ENCODE measurements around the gene PGM1. TPM values are rescaled to one million over a fixed set of nuclear protein-coding genes. Genes with fewer than 3 reads are reported as not detected.

Gene PGM1
- total and polyA plus RNA-seq, 10 of the 15 experiments (the other 5 are each of a cell fraction or from before 2014, with no cell fraction given) = 22.5 to 72.6 (median 50.8) TPM

DNA sequence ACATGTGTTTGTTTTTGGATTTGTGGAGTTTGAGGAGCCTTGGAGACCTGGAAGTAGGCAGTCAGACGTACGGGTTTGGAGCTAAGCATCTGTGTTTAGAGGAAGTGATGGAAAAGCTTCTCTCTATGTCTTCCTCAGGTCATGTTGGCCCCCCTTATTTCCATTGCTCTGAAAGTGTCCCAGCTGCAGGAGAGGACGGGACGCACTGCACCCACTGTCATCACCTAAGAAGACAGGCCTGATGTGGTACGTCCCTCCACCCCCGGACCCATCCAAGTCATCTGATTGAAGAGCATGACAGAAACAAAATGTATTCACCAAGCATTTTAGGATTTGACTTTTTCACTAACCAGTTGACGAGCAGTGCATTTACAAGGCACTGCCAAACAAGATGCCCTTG lies 66.2 kb downstream of the PGM1 start (continued):
- no peak for TF ChIP-seq ATF7 (IDR thresholded peaks at IDR 0.05; ENCODE audit: low read depth)
- no peak for TF ChIP-seq BCL11A (IDR thresholded peaks at IDR 0.05; ENCODE audit: low read depth, low read length)
- TF ChIP-seq, protein P1, sequence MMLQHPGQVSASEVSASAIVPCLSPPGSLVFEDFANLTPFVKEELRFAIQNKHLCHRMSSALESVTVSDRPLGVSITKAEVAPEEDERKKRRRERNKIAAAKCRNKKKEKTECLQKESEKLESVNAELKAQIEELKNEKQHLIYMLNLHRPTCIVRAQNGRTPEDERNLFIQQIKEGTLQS (IDR thresholded peaks at IDR 0.05; ENCODE audit: borderline replicate concordance, extremely low read depth, low read depth, low read length) = no peak
- TF ChIP-seq, protein P2, sequence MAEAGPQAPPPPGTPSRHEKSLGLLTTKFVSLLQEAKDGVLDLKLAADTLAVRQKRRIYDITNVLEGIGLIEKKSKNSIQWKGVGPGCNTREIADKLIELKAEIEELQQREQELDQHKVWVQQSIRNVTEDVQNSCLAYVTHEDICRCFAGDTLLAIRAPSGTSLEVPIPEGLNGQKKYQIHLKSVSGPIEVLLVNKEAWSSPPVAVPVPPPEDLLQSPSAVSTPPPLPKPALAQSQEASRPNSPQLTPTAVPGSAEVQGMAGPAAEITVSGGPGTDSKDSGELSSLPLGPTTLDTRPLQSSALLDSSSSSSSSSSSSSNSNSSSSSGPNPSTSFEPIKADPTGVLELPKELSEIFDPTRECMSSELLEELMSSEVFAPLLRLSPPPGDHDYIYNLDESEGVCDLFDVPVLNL (IDR thresholded peaks at IDR 0.05; ENCODE audit: low read depth, low read length) = no peak
- TF ChIP-seq KLF5 (IDR thresholded peaks at IDR 0.05; ENCODE audit: partially characterized antibody) = no peak
- TF ChIP-seq TCF3 (IDR thresholded peaks at IDR 0.05; ENCODE audit: borderline replicate concordance, insufficient read depth, low read depth, low read length) = no peak
- TF ChIP-seq CREB1 (IDR thresholded peaks at IDR 0.05; ENCODE audit: low read depth) = no peak
- TF ChIP-seq HDAC6 (IDR thresholded peaks at IDR 0.05; ENCODE audit: unreplicated experiment) = no peak

DNA sequence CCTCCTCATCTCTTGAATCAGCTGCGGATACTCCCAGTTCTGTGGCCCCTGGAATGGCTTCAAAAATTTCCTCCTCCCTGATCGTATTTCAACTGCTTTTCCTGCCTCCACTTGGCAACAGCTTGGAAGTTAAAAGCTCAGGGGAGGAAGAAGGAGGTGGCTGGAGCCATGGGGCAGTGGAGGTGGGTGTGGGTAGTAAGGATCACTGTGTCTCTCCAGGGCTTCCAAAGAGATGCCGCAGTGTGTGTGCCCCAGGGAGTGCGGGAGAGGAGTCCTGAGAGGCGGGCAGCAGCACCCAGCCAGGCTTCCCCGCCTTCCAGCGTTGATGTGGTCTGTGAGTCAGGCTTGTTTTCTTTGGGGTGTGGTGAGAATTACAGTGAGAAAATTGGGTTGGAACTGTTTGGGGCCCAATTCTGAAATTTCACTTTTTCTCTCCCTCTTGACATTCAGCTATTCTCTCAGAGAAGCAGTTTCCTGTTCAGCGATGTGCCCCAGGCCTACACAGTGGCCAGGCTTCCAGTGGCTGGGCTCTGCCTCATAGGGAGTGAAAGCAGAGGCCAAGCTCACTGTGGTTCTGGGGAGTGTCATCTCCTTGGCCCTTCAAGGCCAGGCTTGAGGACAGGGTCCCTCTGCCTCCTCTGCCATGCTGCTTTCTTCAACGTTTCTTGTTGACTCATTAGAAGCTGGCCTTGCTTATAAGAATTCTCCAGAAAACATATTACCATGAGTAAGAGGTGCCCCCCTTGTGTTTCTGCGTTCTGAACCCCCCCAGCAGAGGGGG lies 69.0 kb downstream of the PGM1 start:
- in situ Hi-C loops (cut with MboI) (no loop called here), intact Hi-C loops (cut with micrococcal nuclease; ENCODE audit: unreplicated experiment) (no loop called here)
- Histone ChIP-seq H3K79me2 (ENCODE audit: control insufficient read depth, insufficient read depth, low read length) (no peaks in the 10 kb centered on the region), H3K36me3 (ENCODE audit: control insufficient read depth in 2 of 2, insufficient read depth in 2 of 2, low read length in 1 of 2) (peaks cover 2 to 5% of the 10 kb centered on the region in 2 experiments; a peak in 3 of 4 replicates), H3K4me3 (no peak overlapping the region), H3K27me3 (replicated peaks in 1 of 2; ENCODE audit: control insufficient read depth in 2 of 2, insufficient read depth in 2 of 2, low read length in 1 of 2) (no peaks in the 10 kb centered on the region), H2AFZ (ENCODE audit: control insufficient read depth, low read depth, low read length) (no peak overlapping the region), H3K4me1 (ENCODE audit: control insufficient read depth, insufficient read depth, low read length) (no peaks in the 10 kb centered on the region), H4K20me1 (ENCODE audit: control insufficient read depth, insufficient read depth) (no peaks in the 10 kb centered on the region), H3K9ac (ENCODE audit: control insufficient read depth, insufficient read depth, low read length) (no peak overlapping the region), H3K9me3 (replicated peaks; ENCODE audit: control insufficient read depth, insufficient read depth, low read length) (no peaks in the 10 kb centered on the region), H3K4me2 (ENCODE audit: control insufficient read depth, insufficient read depth) (no peak overlapping the region), H3K27ac (ENCODE audit: control insufficient read depth, insufficient read depth) (no peak overlapping the region)
- ATAC-seq (no peak), DNase-seq (ENCODE audit: low read depth, low spot score) (no peak), FAIRE-seq (no peak)
- CTCF ChIA-PET = interaction anchor here (0.8 kb wide), 1 partner anchor 88 kb away, joined by 3 read pairs; no protein-coding TSS in a partner anchor
- POLR2A ChIA-PET = no interaction called here
- RAD21 ChIA-PET (ENCODE audit: unreplicated experiment) = no interaction called here
- SMC1A ChIA-PET (ENCODE audit: uncharacterized antibody, unreplicated experiment) = interaction anchor here (1.4 kb wide), 1 partner anchor 486 kb away, joined by 3 read pairs; no protein-coding TSS in a partner anchor
- TF ChIP-seq RBBP5 (conservative IDR thresholded peaks at IDR 0.05) = no peak
- TF ChIP-seq SP1 (IDR thresholded peaks at IDR 0.05; ENCODE audit: low read depth, low read length) = no peak
- TF ChIP-seq BCL11A (IDR thresholded peaks at IDR 0.05; ENCODE audit: low read depth, low read length) = no peak
- TF ChIP-seq, protein P3, sequence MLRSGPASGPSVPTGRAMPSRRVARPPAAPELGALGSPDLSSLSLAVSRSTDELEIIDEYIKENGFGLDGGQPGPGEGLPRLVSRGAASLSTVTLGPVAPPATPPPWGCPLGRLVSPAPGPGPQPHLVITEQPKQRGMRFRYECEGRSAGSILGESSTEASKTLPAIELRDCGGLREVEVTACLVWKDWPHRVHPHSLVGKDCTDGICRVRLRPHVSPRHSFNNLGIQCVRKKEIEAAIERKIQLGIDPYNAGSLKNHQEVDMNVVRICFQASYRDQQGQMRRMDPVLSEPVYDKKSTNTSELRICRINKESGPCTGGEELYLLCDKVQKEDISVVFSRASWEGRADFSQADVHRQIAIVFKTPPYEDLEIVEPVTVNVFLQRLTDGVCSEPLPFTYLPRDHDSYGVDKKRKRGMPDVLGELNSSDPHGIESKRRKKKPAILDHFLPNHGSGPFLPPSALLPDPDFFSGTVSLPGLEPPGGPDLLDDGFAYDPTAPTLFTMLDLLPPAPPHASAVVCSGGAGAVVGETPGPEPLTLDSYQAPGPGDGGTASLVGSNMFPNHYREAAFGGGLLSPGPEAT (IDR thresholded peaks at IDR 0.05; ENCODE audit: low read depth) = no peak
- TF ChIP-seq MEF2A (IDR thresholded peaks at IDR 0.05; ENCODE audit: insufficient read depth, low read depth, low read length) = no peak
- 93% methylated on average over 10 of the region's 10 CpGs for WGBS (ENCODE audit: insufficient coverage, insufficient replicate concordance, low lambda C conversion rate, missing lambda C conversion rate)
- BruUV-seq (replicated peaks) = no TSS peak

Measured in GM12878 (cell line).